Hematopoietic multipotent progenitor cell treated with erythropoietin and hydrocortisone succinate and interleukin-3 and kit ligand, for 6 days (in vitro differentiated cells): ENCODE data around the gene PALD1.
"Not testable (repeated sequence)": the region's sequence is repeated elsewhere in the genome, so short reads cannot be mapped to it uniquely, and the experiment has no call there.

Experiments used
- DNase-seq: peaks from one replicate; pipeline ENCODE4 v3.0.0-alpha.2; 2015

The PALD1 gene

GRCh38 chr10:70575874-70576802 lies 97.6 kb downstream of the PALD1 start:
- DNase-seq, result peak; percentile 98

DNA sequence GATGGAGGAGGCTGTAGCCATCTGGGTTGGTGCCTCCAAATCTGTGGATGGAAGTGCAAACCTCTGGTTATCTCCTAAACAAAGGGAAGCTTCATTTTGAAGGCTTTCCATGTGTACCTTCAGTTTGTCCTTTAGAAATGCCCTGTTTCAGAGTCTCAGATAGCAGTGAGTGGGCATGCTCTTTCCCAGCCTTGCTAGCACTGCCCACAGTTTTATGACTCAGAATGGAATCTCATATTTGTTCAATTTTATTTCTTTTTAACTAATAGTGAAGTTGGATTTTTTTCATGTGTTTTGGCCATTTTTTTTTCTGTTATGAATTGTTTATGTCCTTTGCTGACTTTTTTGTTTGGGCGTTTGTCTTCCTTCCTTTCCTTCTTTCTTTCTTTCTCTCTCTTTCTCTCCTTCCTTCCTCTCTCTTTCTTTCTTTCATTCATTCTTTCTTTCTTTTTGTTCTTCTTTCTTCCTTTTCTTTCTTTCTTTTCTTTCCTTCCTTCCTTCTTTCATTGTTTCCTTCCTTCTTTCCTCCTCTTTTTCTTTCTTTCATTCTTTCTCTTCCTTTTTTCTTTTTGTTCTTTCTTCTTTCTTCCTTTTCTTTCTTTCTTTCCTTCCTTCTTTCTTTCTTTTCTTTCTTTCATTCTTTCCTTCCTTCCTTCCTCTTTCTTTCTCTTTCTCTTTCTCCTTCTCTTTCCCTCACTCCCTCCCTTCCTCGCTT lies 98.4 kb downstream of the PALD1 start:
- peak; percentile 51 for DNase-seq

- DNase-seq, result peak; percentile 73
These were observed 99.9 kb downstream of the PALD1 start for GRCh38 chr10:70578371-70578947.

- no peak for DNase-seq
These were observed 100.9 kb downstream of the PALD1 start for GRCh38 chr10:70579234-70580002.

GRCh38 chr10:70581176-70581575 lies 102.6 kb downstream of the PALD1 start:
- not testable (repeated sequence) for DNase-seq

DNA sequence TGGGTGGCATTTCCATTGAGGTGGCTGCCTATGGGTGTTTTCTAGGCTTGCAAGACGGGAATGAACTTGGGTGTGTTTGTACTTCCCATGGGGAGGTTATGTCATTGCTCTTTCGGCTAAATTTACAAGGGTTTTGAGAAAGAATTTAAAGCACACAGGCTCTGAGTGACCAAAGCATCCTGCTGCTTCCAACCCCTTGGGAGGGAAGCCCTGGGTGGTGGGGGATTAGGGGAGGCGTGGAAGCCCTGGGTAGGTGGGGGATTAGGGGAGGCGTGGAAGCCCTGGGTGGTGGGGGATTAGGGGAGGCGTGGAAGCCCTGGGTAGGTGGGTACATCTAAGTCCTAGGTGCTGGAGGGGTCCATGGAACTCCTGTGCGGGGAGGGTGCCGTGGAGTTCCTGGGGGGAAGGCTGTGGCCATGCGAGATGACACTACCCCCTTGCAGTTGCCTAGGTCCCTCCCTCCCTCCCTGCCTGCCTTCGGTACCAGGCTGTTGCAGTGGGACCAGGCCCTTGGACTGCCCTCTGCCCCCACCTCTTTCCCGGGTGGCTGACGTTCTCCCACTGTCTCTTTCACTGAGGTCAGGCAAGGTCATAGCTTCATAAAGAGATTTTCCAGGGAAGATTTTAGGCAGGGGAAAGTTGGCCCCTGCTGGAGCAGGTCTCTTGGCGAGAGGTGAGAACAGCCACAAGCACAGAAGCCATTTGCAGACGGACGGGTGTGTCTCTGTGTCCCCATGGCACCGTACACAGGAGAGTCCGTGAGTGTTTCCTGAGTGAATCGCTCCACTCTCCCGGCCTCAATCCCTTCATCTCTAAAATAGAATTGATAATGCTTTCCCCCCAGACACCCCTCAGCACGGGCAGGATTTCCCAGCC lies 104.5 kb downstream of the PALD1 start:
- no peak for DNase-seq

- no peak for DNase-seq
These were observed 105.1 kb downstream of the PALD1 start for GRCh38 chr10:70583669-70584037.

- no peak for DNase-seq
These were observed 105.8 kb downstream of the PALD1 start for GRCh38 chr10:70584366-70584765.

DNA sequence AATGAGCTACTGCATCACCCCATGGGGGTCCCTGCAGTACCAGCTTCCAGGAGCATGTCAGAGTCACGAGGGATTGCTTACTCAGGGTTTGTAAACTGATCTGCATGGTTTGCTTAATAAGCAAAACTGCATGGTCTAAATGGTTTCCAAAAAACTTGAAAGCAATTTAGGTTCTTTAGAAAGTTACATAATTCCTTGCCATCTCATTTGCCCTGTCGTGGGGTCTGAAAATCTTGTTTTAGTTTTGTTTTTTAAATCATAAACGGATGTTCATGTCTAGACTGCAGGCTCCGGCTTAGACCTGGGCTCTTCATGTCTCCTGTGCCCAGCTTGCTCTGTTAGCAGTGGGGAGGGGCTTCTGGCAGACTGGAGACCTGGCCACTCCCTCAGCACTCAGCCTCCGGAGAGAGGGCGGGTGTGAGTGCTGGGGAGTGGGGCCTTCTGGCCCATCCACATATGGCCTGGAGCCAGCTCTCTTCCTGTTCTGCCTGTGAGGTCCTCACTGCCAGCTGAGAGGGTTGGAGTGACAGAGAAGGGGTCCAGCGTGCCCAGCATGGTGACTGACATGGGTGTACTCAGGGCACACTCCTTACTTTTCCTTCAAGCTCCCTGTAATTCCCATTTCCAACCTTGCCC lies 106.5 kb downstream of the PALD1 start:
- DNase-seq, result peak; percentile 61

DNA sequence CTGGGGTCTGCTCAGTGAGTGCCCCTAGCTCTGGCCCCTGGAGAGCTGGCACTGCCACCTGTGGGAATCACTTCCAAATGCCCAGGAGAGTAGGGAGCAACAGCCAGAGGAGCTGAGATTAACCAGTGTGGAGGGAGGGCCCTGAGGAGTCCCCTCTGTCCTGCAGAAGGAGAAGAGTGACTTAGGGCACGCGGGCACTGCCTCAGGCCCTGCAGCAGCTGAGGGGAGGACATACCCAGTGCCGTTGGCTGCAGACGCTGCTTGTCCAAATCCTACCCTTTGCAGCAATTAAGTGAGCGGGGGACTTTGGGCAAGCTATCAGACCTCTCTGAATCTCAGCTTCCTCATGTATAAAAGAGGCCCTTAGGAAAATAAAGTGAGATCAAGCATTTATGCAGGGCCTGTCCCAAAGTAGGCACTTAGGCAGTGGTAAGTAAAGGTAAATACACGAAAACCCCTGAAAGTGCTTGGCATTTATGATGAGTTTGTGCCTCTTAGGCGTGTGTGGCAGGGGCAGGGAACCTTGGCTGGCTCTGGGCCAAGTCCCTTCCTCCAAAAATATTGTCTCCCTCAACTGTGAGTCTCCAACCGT lies 107.1 kb downstream of the PALD1 start:
- DNase-seq, result no peak

DNA sequence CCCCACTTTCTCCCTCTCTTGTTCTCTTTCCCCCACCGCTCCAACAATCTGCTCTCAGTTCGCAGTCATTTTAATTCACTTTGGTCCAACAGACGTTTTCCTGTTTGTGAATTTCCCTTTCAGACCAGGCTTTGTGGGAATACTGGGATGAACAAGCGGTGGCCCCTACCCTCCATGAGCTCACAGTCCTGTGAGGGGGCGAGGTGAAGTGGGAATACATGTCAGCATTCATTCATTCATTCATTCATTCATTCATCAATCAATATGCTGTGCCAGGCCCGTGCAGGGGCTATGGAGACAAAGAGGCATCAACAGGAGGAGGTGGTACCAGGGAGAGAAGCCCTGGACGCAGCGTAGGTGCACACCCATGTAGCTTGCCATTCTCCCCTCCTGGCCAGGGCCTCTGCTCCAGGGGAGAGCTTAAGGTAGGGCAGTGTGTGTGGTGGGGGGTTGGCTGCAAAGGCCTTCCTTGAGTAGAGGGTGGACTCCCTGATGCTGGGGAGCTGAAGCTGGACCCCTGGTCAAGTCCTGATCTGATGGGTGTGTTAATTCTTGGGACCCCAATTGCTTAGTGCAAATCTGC lies 107.9 kb downstream of the PALD1 start:
- DNase-seq, result no peak

- no peak for DNase-seq
These were observed 108.6 kb downstream of the PALD1 start for GRCh38 chr10:70587045-70587658.

- no peak for DNase-seq
These were observed 109.7 kb downstream of the PALD1 start for GRCh38 chr10:70588255-70588654.

- DNase-seq, result no peak
These were observed 110.4 kb downstream of the PALD1 start for GRCh38 chr10:70588859-70589570.

GRCh38 chr10:70589762-70590654 lies 111.4 kb downstream of the PALD1 start:
- no peak for DNase-seq

GRCh38 chr10:70590655-70591416 lies 112.3 kb downstream of the PALD1 start:
- no peak for DNase-seq

DNA sequence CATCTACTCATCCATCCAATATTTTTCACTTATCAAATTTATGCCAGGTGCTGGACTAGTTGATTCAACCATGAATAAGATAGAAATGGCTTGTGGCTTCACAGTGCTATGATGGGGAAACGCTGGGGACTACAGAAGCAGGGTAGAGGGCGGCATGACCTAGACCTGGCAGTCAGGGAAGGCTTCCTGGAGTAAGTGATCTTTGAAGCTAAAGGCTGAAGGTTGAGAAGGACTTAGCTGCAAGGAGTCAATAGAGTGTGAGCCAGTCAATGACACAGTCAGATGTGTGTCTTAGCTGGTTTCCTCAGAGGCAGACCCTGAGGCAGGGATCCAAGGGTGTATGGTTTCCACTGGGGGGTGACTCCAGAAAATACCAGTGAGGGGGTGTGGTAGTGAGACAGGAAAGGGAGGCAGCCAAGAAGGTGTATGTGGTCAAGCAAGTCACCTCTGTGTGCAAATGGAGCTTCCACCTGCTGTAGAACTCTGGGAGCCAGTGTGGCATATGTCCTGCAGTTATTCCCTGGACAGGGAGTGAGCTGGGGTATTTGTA lies 113.7 kb downstream of the PALD1 start:
- DNase-seq, result no peak
